Coronary artery (tissue), 2 donors: ENCODE results near the gene CD8A.
"Not testable (repeated sequence)": the region's sequence is repeated elsewhere in the genome, so short reads cannot be mapped to it uniquely, and the experiment has no call there.

ENCODE experiments used
- DNase-seq: peaks from one replicate; pipeline ENCODE4 v3.0.0-alpha.2; 2017; ENCODE audit warnings: low spot score
- H3K27ac ChIP-seq, 2 donors: fragments of 200-600 bp; sonication (generic); one replicate each; pipeline ENCODE4 v1.5.1; 2016 to 2019
- H3K4me3 ChIP-seq: fragments of 200-600 bp; sonication (generic); 2 replicates; pipeline ENCODE4 v1.5.1; 2016; ENCODE audit warnings: mild to moderate bottlenecking, moderate library complexity
- CTCF ChIP-seq: fragments of 200-600 bp; sonication (generic); IDR thresholded peaks from one replicate; pipeline ENCODE4 v1.5.1; 2019; ENCODE audit warnings: antibody characterized with exemption

The CD8A gene

DNA sequence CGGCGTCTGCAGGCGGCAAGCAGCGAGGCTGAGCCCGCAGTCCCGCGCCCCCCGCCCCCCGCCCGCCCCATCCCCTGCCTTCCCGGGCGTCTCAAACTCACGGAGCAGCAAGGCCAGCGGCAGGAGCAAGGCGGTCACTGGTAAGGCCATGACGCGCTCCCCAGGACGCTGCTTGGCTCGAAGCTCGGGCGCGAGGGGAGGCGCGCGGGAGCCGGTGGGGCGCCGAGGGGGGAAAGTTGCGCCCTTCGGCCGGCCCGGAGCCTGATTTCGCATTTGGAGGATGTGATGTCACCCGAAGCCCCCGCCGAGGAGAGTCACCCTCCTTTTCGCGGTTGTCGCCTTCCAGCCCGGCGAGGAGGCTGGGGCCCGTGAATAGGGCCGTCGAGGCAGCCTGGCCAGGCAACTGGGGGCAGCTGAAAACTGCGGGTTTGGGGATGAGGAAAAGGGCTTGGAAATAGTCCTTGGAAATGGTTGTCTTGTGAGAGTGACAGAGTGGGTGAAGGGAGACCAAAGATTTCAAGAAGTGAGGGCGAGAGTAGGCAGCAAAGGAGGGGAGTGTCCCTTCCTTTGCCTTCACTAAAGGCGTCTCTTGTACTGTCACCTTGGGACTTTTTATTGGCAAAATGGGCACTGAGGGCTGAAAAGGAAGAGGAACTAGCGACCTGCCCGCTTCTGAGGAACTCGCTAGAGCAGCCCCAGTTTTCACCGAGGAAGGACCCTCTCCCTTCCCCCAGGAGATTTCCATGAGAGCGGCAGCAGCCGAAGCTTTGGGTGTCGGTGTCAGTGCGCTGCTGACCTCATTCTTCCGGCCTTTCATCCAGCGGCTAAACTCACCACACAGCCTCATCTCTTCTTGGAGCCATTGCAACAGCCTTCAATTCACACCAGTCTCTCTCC lies at the start of gene CD8A:
CD8A (minus strand) TSS at position 238 of the 897 bp plus-strand sequence; CDS start at position 150, 88 bp downstream.
- no peak for DNase-seq
- peak within 1 kb of the TSS; percentile 55 for H3K4me3 ChIP-seq
- H3K27ac ChIP-seq = no peak within 1 kb of the TSS
- no peak for TF ChIP-seq CTCF

DNA sequence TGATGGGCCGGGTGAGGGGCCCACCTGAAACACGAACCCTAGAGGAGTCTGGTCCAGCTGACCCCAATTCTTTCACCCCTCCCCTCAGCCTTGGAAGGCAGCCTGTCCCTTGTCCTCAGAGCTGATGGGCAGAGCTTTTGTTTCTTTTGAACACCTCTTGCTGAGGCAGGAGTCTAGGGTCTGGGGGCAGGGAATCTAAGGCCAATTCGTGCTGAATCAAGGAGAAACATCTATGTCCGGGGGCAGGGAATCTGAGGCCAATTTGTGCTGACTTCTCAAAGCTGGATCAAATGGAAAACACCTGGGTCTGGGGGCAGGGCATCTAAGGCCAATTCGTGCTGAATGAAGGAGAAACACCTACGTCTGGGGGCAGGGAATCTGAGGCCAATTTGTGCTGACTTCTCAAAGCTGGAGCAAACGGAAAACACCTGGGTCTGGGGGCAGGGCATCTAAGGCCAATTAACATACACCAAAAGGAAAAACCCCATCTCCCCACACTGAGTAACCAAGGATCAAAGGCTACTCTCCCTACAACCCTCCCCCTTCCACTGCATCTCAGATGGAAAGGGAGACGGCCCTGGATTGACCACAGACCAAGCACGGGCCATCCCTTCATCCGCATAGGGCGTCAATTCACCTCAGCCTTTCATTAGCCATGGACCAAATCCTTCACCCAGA lies 49.3 kb upstream of the CD8A start:
- not testable (repeated sequence) for H3K27ac ChIP-seq, DNase-seq, H3K4me3 ChIP-seq

- H3K4me3 ChIP-seq, H3K27ac ChIP-seq, DNase-seq: not testable (repeated sequence)
Observed at GRCh38 chr2:86839455-86839854, 48.7 kb upstream of the CD8A start.

DNA sequence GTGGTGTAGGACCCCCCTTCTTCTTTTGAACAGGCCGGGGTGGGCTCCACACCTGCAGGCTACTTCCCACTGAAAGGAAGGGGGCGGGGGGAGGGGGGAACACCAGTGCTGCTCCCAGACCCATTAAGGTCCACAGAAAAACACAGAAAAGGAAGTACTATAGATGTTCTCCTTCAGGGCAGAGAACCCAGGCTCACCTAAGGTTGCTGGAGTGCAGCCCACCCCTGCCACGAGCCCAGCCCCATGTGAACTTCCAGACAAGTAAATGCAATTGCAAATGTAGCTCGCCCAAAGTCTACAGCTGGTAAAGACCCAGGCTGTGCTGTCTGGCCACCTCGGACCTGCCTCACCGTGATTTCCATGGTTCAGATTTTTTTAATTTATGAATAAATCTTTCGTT lies 47.0 kb upstream of the CD8A start:
- peak overlapping the region; percentile 30 for H3K4me3 ChIP-seq
- DNase-seq = not testable (repeated sequence)
- H3K27ac ChIP-seq = peak overlapping the region in 1 of 2 donors; percentile 54

- peak overlapping the region; percentile 38 for H3K4me3 ChIP-seq
- H3K27ac ChIP-seq = peak overlapping the region in 1 of 2 donors; percentile 54
- DNase-seq = not testable (repeated sequence)
Observed at GRCh38 chr2:86836915-86837695, 46.4 kb upstream of the CD8A start.

- DNase-seq, H3K4me3 ChIP-seq, H3K27ac ChIP-seq: not testable (repeated sequence)
Observed at GRCh38 chr2:86835548-86835889, 44.8 kb upstream of the CD8A start.

DNA sequence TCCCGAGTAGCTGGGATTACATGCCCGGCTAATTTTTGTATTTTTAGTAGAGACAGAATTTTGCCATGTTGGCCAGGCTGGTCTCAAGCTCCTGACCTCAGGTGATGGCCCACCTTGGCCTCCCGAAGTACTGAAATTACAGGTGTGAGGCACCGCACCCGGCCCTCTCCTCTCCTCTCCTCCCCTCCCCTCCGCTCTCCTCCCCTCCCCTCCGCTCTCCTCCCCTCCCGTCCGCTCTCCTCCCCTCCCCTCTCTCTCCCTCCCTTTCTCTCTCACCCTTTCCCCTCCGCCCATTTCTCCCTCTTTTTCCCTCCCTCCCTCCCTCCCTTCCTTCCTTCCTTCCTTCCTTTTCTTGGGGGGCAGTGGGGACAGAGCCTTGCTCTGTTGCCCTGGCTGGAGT lies 42.6 kb upstream of the CD8A start:
- Histone ChIP-seq H3K27ac (no peak overlapping the region), H3K4me3 (no peak overlapping the region)
- no peak for TF ChIP-seq CTCF
- DNase-seq = no peak

- H3K4me3 ChIP-seq = no peak overlapping the region
- TF ChIP-seq CTCF = no peak
- no peak overlapping the region for H3K27ac ChIP-seq
- no peak for DNase-seq
Observed at GRCh38 chr2:86832334-86833096, 41.8 kb upstream of the CD8A start.

DNA sequence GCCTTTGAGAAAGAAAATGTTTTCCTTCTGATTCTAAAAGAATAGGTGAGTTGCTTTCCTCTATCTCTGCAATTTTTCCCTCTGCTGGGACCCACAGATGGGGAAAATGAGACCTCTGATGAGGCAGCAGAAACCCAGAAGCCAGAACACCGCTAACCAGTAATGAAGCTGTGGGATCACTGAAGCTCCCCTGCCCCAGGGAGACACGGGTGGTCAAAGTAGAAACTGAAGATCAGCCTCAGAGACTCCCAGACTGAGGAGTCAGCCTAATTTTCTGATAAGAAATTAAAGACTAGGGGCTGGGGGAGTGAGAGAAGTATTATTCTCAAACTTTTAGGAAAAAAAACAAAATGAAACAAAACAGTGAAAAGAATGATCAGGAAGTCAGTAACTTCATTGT lies 40.8 kb upstream of the CD8A start:
- no peak for TF ChIP-seq CTCF

More for the DNA sequence above, 40.8 kb upstream of the CD8A start:
- Histone ChIP-seq H3K4me3 (no peak overlapping the region), H3K27ac (no peak overlapping the region)
- DNase-seq = no peak
